ENCODE data around the gene KAT2A. TPM values are rescaled to one million over a fixed set of nuclear protein-coding genes. Genes with fewer than 3 reads are reported as not detected.

Gene KAT2A
- total and polyA plus RNA-seq, 9 of the 15 experiments (the other 6 are each of a cell fraction or from before 2014, with no cell fraction given) = 1.5 to 80.4 (median 31.9) TPM

DNA sequence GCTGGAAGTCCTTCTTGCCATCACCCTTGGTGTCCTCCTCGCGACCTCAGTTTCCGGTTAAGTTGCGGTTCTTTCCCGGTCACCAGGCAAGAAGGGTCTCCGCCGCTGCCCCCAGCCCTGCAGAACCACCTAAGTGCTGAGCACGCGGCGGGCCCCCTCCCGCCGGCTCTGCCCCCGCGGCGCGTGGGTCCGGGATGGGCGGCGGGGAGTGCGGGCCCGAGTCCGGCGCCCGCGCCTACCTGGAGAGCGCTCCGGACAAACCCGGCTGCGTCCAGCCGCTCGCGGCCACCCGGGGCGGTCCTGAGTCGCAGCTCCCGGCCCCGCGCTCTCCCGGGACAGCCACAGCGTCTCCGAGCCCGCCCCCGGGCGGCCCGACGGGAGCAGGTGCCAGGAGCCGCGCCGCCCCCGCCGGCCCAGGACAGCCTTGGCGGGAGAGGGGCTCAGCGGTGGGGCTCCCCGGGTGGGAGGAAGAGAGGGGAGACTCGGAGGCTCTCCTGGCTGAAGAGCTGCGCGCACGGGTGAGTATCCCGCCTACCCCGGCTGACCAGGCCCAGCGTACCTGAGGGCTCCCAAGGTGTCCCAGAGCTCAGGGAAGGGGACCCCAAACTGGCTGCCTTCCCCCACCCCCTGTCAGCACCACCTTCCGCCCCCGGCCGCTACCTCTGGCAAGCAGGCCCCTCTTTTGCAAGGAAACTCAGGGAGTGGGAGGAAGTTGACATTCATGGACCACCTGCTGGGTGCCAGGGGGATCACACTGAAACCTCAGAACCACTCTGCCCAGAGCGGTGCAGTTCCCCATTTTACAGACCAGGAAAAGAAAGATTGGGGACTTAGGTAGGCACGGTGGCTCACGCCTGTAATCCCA is 48.6 kb downstream of the KAT2A start:
- Histone ChIP-seq H3K4me2 (ENCODE audit: insufficient read depth, low read length) (peak overlapping the region; percentile 46), H4K20me1 (replicated peaks; ENCODE audit: control insufficient read depth, insufficient read depth, low read length) (0 out of 2 replicates have a peak, but pooled peaks cover 4% of the 10 kb centered on the region), H2AFZ (ENCODE audit: low read depth, low read length) (peak overlapping the region; percentile 77; the same call in 1 of the 2 replicates), H3K9me3 (replicated peaks; ENCODE audit: control insufficient read depth, insufficient read depth, low read depth, low read length) (no peaks in the 10 kb centered on the region), H3K9ac (ENCODE audit: insufficient read depth in 1 of 2, low read depth in 2 of 2, low read length in 2 of 2) (peak overlapping the region in 1 of 2 experiments; percentile 83; a peak in 2 of 4 replicates), H3K27ac (ENCODE audit: extremely low read depth, low read depth, low read length) (no peak overlapping the region), H3K4me1 (replicated peaks in 1 of 2; ENCODE audit: control insufficient read depth in 2 of 2, insufficient read depth in 2 of 2, low read length in 2 of 2) (peaks cover 2 to 14% of the 10 kb centered on the region in 2 experiments; a peak in 4 of 5 replicates), H3K36me3 (ENCODE audit: control insufficient read depth, insufficient read depth, low read length) (no peaks in the 10 kb centered on the region), H3K79me2 (ENCODE audit: control insufficient read depth, insufficient read depth, low read length) (no peaks in the 10 kb centered on the region), H3K27me3 (ENCODE audit: control insufficient read depth in 2 of 2, insufficient read depth in 2 of 2, low read length in 2 of 2) (peaks cover 8 to 33% of the 10 kb centered on the region in 2 experiments; a peak in 4 of 5 replicates), H3K9me1 (ENCODE audit: control insufficient read depth, insufficient read depth, low read length) (no peaks in the 10 kb centered on the region), H3K4me3 (peak overlapping the region; percentile 34)
- ChIA-PET POLR2A (interaction anchor here (0.6 to 1.3 kb wide), 3 partner anchors 15 to 58 kb away, joined by 3 to 4 read pairs (median 3); no protein-coding TSS in a partner anchor), CTCF (ENCODE audit: low intra/inter-chr PET ratio) (no interaction called here)
- DNase-seq (ENCODE audit: extremely low read depth in 1 of 4, low spot score in 3 of 4) = peak; percentile 41 to 77 (median 62)
- ATAC-seq = peak; percentile 87
- no peak for FAIRE-seq
- 9% methylated on average over 46 of the region's 67 CpGs for WGBS (ENCODE audit: insufficient coverage, low coverage, missing lambda C conversion rate)
- no TSS peak for BruUV-seq (replicated peaks)
- intact Hi-C loops (cut with micrococcal nuclease) = no loop called here
- in situ Hi-C loops (cut with MboI) = no loop called here
- TF ChIP-seq GATA2 (CRISPR knock-in tag; IDR thresholded peaks at IDR 0.05) (no peak), ETS2 (tag; IDR thresholded peaks at IDR 0.05; ENCODE audit: borderline replicate concordance, poor library complexity, severe bottlenecking) (no peak), ETV1 (tag; conservative IDR thresholded peaks at IDR 0.05; ENCODE audit: low read depth) (no peak), SPI1 (IDR thresholded peaks at IDR 0.05; ENCODE audit: borderline replicate concordance, low read depth, low read length) (peak; percentile 49; the same call in 1 of the 2 replicates), E2F6 (IDR thresholded peaks at IDR 0.05; ENCODE audit: borderline replicate concordance in 1 of 2, extremely low read depth in 1 of 2, insufficient read depth in 1 of 2, insufficient read length in 1 of 2, low read depth in 1 of 2, low read length in 1 of 2, poor library complexity in 1 of 2, severe bottlenecking in 1 of 2) (peak in 1 of 2 experiments; percentile 24), ZBTB7A (IDR thresholded peaks at IDR 0.05; ENCODE audit: borderline replicate concordance, control insufficient read depth, low read depth, low read length) (peak; percentile 42; the same call in 1 of the 2 replicates), MLLT1 (IDR thresholded peaks at IDR 0.05) (no peak), RBM14 (IDR thresholded peaks at IDR 0.05; ENCODE audit: borderline replicate concordance, insufficient read depth, low read depth, low read length) (no peak), KDM5B (IDR thresholded peaks at IDR 0.05; ENCODE audit: insufficient replicate concordance, low read depth, low read length) (no peak)
